SW480 (cell line): ENCODE data around the gene MYO1B.

Source experiments
- DNase-seq: peaks from one replicate; pipeline ENCODE4 v3.0.0-alpha.2; 2016; ENCODE audit warnings: low spot score

MYO1B gene

GRCh38 chr2:191245046-191245868 lies at the start of gene MYO1B:
TSS of gene MYO1B (plus strand) at chr2:191245404. CDS start at chr2:191276896, 31,492 bp downstream.
- DNase-seq, result peak; percentile 81

- DNase-seq, result no peak
These were observed 48.1 kb upstream of the MYO1B start for GRCh38 chr2:191197096-191197495.

GRCh38 chr2:191198271-191198670 lies 46.9 kb upstream of the MYO1B start:
- no peak for DNase-seq

GRCh38 chr2:191199929-191200512 lies 45.2 kb upstream of the MYO1B start:
- no peak for DNase-seq

- no peak for DNase-seq
These were observed 44.3 kb upstream of the MYO1B start for GRCh38 chr2:191200910-191201309.

GRCh38 chr2:191202209-191202721 lies 42.9 kb upstream of the MYO1B start:
- no peak for DNase-seq

GRCh38 chr2:191202881-191203397 lies 42.3 kb upstream of the MYO1B start:
- DNase-seq, result no peak

GRCh38 chr2:191204433-191204832 lies 40.8 kb upstream of the MYO1B start:
- no peak for DNase-seq

GRCh38 chr2:191206613-191207471 lies 38.4 kb upstream of the MYO1B start:
- DNase-seq, result no peak

GRCh38 chr2:191209340-191209739 lies 35.9 kb upstream of the MYO1B start:
- no peak for DNase-seq

GRCh38 chr2:191212119-191212518 lies 33.1 kb upstream of the MYO1B start:
- DNase-seq, result no peak

- no peak for DNase-seq
These were observed 31.9 kb upstream of the MYO1B start for GRCh38 chr2:191213333-191213732.

- DNase-seq, result no peak
These were observed 30.0 kb upstream of the MYO1B start for GRCh38 chr2:191215230-191215629.

- no peak for DNase-seq
These were observed 29.5 kb upstream of the MYO1B start for GRCh38 chr2:191215666-191216065.

GRCh38 chr2:191217580-191217979 lies 27.6 kb upstream of the MYO1B start:
- peak; percentile 46 for DNase-seq

- peak; percentile 41 for DNase-seq
These were observed 26.8 kb upstream of the MYO1B start for GRCh38 chr2:191218292-191218898.

- DNase-seq, result no peak
These were observed 24.5 kb upstream of the MYO1B start for GRCh38 chr2:191220671-191221070.

GRCh38 chr2:191221666-191222065 lies 23.5 kb upstream of the MYO1B start:
- no peak for DNase-seq

GRCh38 chr2:191222507-191222906 lies 22.7 kb upstream of the MYO1B start:
- no peak for DNase-seq

- DNase-seq, result no peak
These were observed 22.3 kb upstream of the MYO1B start for GRCh38 chr2:191222952-191223351.

- no peak for DNase-seq
These were observed 20.1 kb upstream of the MYO1B start for GRCh38 chr2:191225126-191225525.

- DNase-seq, result no peak
These were observed 19.5 kb upstream of the MYO1B start for GRCh38 chr2:191225690-191226089.
